ENCODE results near the gene TRIM16. TPM values are rescaled to one million over a fixed set of nuclear protein-coding genes. Genes with fewer than 3 reads are reported as not detected.
"Not testable (repeated sequence)": the region's sequence is repeated elsewhere in the genome, so short reads cannot be mapped to it uniquely, and the experiment has no call there.

Gene TRIM16
- total and polyA plus RNA-seq, 2 of the 4 experiments (the other 2 are of a cell fraction): 22.3 to 52.5 TPM

GRCh38 chr17:15645099-15645941, 38.8 kb downstream of the TRIM16 start:
- peak overlapping the region; percentile 45; the same call in 1 of the 2 replicates for H2BK20ac ChIP-seq (ENCODE audit: low read depth, low read length)
- intact Hi-C loops (cut with micrococcal nuclease); H4K20me1 ChIP-seq (ENCODE audit: insufficient read depth, low read length); H3K56ac ChIP-seq (ENCODE audit: extremely low read depth, insufficient read depth, low read length); H3K36me3 ChIP-seq (ENCODE audit: control insufficient read depth, insufficient read depth, low read length); H3K9me3 ChIP-seq (ENCODE audit: control insufficient read depth, insufficient read depth, low read length); H3K9me1 ChIP-seq (ENCODE audit: insufficient read depth, low read length); BruUV-seq (replicated peaks); H2BK15ac ChIP-seq (ENCODE audit: low read depth, low read length); H2AFZ ChIP-seq (replicated peaks; ENCODE audit: low read length, poor library complexity); in situ Hi-C loops (cut with MboI; ENCODE audit: low sequenced_read_pairs); dilution Hi-C loops (cut with HindIII; ENCODE audit: low sequenced_read_pairs, unreplicated experiment); H4K5ac ChIP-seq (ENCODE audit: low read depth, low read length); H3K4me3 ChIP-seq (ENCODE audit: insufficient read depth, low read depth, low read length); H2AK5ac ChIP-seq (ENCODE audit: low read depth, low read length); H3K27me3 ChIP-seq (ENCODE audit: control insufficient read depth, insufficient read depth, low read length); POLR2A ChIA-PET (ENCODE audit: unreplicated experiment); H2AK9ac ChIP-seq (replicated peaks; ENCODE audit: low read depth, low read length, poor library complexity): not testable (repeated sequence)
- peak overlapping the region; percentile 82 for H2BK5ac ChIP-seq (ENCODE audit: low read depth, low read length, poor library complexity, severe bottlenecking)
- H3K23ac ChIP-seq (ENCODE audit: low read depth, low read length): peak overlapping the region; percentile 38; the same call in 1 of the 2 replicates
- H3K4ac ChIP-seq (ENCODE audit: low read depth, low read length): peak overlapping the region; percentile 95
- H3K18ac ChIP-seq (ENCODE audit: low read depth, low read length): peak overlapping the region; percentile 76
- CTCF ChIA-PET: interaction anchor here (0.6 to 0.7 kb wide), 2 partner anchors 474 to 719 kb away, joined by 3 read pairs; no protein-coding TSS in a partner anchor
- H2BK120ac ChIP-seq (ENCODE audit: low read depth, low read length): peak overlapping the region; percentile 61; the same call in 1 of the 2 replicates
- ATAC-seq (ENCODE audit: low read depth) (peak; percentile 72), DNase-seq (peak; percentile 72)
- 0 out of 2 replicates have a peak overlapping the region, but pooled peaks have one; percentile 29 for H3K9ac ChIP-seq (ENCODE audit: low read depth, low read length)
- H3K79me1 ChIP-seq (ENCODE audit: low read depth in 1 of 2, low read length in 2 of 2): peaks cover 6 to 28% of the 10 kb centered on the region in 2 experiments
- peaks cover 18% of the 10 kb centered on the region for H3K4me1 ChIP-seq (ENCODE audit: control insufficient read depth, insufficient read depth, low read length)
- H3K4me2 ChIP-seq (ENCODE audit: low read depth, low read length): 0 out of 2 replicates have a peak overlapping the region, but pooled peaks have one; percentile 3
- H4K8ac ChIP-seq (ENCODE audit: low read depth in 2 of 2, low read length in 2 of 2): peak overlapping the region; percentile 63 to 86; a peak in 2 of 4 replicates
- peak overlapping the region; percentile 71; the same call in 1 of the 2 replicates for H3K14ac ChIP-seq (replicated peaks; ENCODE audit: low read depth, low read length)
- no CpG with 5 or more reads among the region's 10 CpGs for WGBS, 2 experiments (ENCODE audit: extremely low coverage in 2 of 2, insufficient read length in 1 of 2)
- H4K91ac ChIP-seq (ENCODE audit: insufficient read depth, low read depth, low read length): peak overlapping the region; percentile 37; the same call in 1 of the 2 replicates
- H3K27ac ChIP-seq (ENCODE audit: insufficient read depth, low read length): peak overlapping the region; percentile 62

- ATAC-seq (ENCODE audit: low read depth): peak; percentile 65
- H2AFZ ChIP-seq (replicated peaks; ENCODE audit: low read length, poor library complexity); H2BK15ac ChIP-seq (ENCODE audit: low read depth, low read length); BruUV-seq (replicated peaks); H3K4me1 ChIP-seq (ENCODE audit: control insufficient read depth, insufficient read depth, low read length); H2AK9ac ChIP-seq (replicated peaks; ENCODE audit: low read depth, low read length, poor library complexity); CTCF ChIA-PET; H4K91ac ChIP-seq (ENCODE audit: insufficient read depth, low read depth, low read length); H4K8ac ChIP-seq (ENCODE audit: low read depth in 2 of 2, low read length in 2 of 2); H2AK5ac ChIP-seq (ENCODE audit: low read depth, low read length); H3K36me3 ChIP-seq (ENCODE audit: control insufficient read depth, insufficient read depth, low read length); H3K14ac ChIP-seq (replicated peaks; ENCODE audit: low read depth, low read length); POLR2A ChIA-PET (ENCODE audit: unreplicated experiment); H3K9ac ChIP-seq (ENCODE audit: low read depth, low read length); H3K9me1 ChIP-seq (ENCODE audit: insufficient read depth, low read length); H3K4me3 ChIP-seq (ENCODE audit: insufficient read depth, low read depth, low read length); DNase-seq; H3K27ac ChIP-seq (ENCODE audit: insufficient read depth, low read length); H3K27me3 ChIP-seq (ENCODE audit: control insufficient read depth, insufficient read depth, low read length); H3K4me2 ChIP-seq (ENCODE audit: low read depth, low read length); dilution Hi-C loops (cut with HindIII; ENCODE audit: low sequenced_read_pairs, unreplicated experiment); H3K9me3 ChIP-seq (ENCODE audit: control insufficient read depth, insufficient read depth, low read length); intact Hi-C loops (cut with micrococcal nuclease); H3K4ac ChIP-seq (ENCODE audit: low read depth, low read length); H3K23ac ChIP-seq (ENCODE audit: low read depth, low read length); H2BK5ac ChIP-seq (ENCODE audit: low read depth, low read length, poor library complexity, severe bottlenecking); H4K20me1 ChIP-seq (ENCODE audit: insufficient read depth, low read length); H3K56ac ChIP-seq (ENCODE audit: extremely low read depth, insufficient read depth, low read length); in situ Hi-C loops (cut with MboI; ENCODE audit: low sequenced_read_pairs): not testable (repeated sequence)
- Histone ChIP-seq H2BK20ac (ENCODE audit: low read depth, low read length) (0 out of 2 replicates have a peak overlapping the region, but pooled peaks have one; percentile 35), H4K5ac (ENCODE audit: low read depth, low read length) (peak overlapping the region; percentile 63; the same call in 1 of the 2 replicates), H3K79me1 (ENCODE audit: low read depth in 1 of 2, low read length in 2 of 2) (peaks cover 0 to 11% of the 10 kb centered on the region in 2 experiments; a peak in 2 of 4 replicates), H2BK120ac (ENCODE audit: low read depth, low read length) (peak overlapping the region; percentile 32; the same call in 1 of the 2 replicates), H3K18ac (ENCODE audit: low read depth, low read length) (peak overlapping the region; percentile 29; the same call in 1 of the 2 replicates)
- no CpG with 5 or more reads among the region's 12 CpGs for WGBS, 2 experiments (ENCODE audit: extremely low coverage in 2 of 2, insufficient read length in 1 of 2)
Observed at GRCh38 chr17:15642505-15643251, 41.4 kb downstream of the TRIM16 start.

Data from IMR-90 (cell line).